ENCODE results near the gene RACGAP1.

DNA sequence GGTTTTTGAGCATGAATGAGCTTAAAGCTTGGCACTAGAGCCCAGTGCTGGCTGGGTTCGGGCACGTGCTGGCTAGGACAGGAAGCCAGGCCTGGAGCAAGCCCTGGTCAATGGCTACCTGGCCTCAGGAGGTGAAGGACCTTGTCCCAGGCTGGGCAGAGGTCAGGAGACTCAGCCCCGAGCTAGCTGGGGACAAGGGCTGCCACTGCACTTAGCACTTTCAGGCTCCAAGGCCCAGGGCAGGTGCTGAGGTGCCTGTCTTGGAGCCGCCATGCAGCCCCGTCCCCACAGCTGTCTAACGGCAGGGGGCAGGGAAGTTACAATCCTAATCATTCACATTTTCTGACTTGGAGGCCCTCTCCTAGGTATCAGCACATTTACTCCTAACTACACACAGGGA, 56.8 kb downstream of the RACGAP1 start:
- TF ChIP-seq EZH2phosphoT487 (IDR thresholded peaks at IDR 0.05; ENCODE audit: unreplicated experiment) (no peak), EZH2 (IDR thresholded peaks at IDR 0.05; ENCODE audit: low read depth, unreplicated experiment) (no peak), POLR2AphosphoS5 (IDR thresholded peaks at IDR 0.05; ENCODE audit: low read depth) (no peak)
- TF ChIP-seq, protein P1, sequence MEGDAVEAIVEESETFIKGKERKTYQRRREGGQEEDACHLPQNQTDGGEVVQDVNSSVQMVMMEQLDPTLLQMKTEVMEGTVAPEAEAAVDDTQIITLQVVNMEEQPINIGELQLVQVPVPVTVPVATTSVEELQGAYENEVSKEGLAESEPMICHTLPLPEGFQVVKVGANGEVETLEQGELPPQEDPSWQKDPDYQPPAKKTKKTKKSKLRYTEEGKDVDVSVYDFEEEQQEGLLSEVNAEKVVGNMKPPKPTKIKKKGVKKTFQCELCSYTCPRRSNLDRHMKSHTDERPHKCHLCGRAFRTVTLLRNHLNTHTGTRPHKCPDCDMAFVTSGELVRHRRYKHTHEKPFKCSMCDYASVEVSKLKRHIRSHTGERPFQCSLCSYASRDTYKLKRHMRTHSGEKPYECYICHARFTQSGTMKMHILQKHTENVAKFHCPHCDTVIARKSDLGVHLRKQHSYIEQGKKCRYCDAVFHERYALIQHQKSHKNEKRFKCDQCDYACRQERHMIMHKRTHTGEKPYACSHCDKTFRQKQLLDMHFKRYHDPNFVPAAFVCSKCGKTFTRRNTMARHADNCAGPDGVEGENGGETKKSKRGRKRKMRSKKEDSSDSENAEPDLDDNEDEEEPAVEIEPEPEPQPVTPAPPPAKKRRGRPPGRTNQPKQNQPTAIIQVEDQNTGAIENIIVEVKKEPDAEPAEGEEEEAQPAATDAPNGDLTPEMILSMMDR (conservative IDR thresholded peaks at IDR 0.05; ENCODE audit: low read depth in 2 of 2) = no peak
- TF ChIP-seq, protein P2, sequence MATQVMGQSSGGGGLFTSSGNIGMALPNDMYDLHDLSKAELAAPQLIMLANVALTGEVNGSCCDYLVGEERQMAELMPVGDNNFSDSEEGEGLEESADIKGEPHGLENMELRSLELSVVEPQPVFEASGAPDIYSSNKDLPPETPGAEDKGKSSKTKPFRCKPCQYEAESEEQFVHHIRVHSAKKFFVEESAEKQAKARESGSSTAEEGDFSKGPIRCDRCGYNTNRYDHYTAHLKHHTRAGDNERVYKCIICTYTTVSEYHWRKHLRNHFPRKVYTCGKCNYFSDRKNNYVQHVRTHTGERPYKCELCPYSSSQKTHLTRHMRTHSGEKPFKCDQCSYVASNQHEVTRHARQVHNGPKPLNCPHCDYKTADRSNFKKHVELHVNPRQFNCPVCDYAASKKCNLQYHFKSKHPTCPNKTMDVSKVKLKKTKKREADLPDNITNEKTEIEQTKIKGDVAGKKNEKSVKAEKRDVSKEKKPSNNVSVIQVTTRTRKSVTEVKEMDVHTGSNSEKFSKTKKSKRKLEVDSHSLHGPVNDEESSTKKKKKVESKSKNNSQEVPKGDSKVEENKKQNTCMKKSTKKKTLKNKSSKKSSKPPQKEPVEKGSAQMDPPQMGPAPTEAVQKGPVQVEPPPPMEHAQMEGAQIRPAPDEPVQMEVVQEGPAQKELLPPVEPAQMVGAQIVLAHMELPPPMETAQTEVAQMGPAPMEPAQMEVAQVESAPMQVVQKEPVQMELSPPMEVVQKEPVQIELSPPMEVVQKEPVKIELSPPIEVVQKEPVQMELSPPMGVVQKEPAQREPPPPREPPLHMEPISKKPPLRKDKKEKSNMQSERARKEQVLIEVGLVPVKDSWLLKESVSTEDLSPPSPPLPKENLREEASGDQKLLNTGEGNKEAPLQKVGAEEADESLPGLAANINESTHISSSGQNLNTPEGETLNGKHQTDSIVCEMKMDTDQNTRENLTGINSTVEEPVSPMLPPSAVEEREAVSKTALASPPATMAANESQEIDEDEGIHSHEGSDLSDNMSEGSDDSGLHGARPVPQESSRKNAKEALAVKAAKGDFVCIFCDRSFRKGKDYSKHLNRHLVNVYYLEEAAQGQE (IDR thresholded peaks at IDR 0.05; ENCODE audit: unreplicated experiment) = no peak

All from GM23338 (cell line).